Stomach (tissue), 9 donors: ENCODE data around the gene FAM98C. TPM values are rescaled to one million over a fixed set of nuclear protein-coding genes. Genes with fewer than 3 reads are reported as not detected.
A peak's percentile ranks its signal among the peaks of the same experiment; 100 is the strongest.

Experiments
- DNase-seq, 2 donors: peaks; one replicate each; pipeline versions ENCODE4 v3.0.0 to v3.0.0-alpha.2; 2013 to 2019
- H3K27ac ChIP-seq, 5 donors: fragments of 200-600 bp in 4 of 5; sonication (generic) in 4 of 5; one replicate each; pipeline ENCODE4 v1.5.1; 2013 to 2019; ENCODE audit warnings: mild to moderate bottlenecking in 1 of 5, moderate library complexity in 1 of 5
- H3K27me3 ChIP-seq, 3 donors: fragments of 200-600 bp; sonication (generic); one replicate each; pipeline ENCODE4 v1.5.1; 2017 to 2019; ENCODE audit warnings: mixed run types in 1 of 3
- H3K36me3 ChIP-seq, 4 donors: fragments of 200-600 bp; sonication (generic); 1 replicate in 3 of 4; 2 replicates in 1 of 4; pipeline ENCODE4 v1.5.1; 2016 to 2019
- H3K4me1 ChIP-seq, 4 donors: fragments of 200-600 bp; sonication (generic); one replicate each; pipeline ENCODE4 v1.5.1; 2016 to 2019
- H3K4me3 ChIP-seq, 4 donors: fragments of 200-600 bp; sonication (generic) in 3 of 4; one replicate each; pipeline ENCODE4 v1.5.1; 2016 to 2019; ENCODE audit warnings: mild to moderate bottlenecking in 1 of 4
- H3K9me3 ChIP-seq, 4 donors: fragments of 200-600 bp; sonication (generic); one replicate each; pipeline ENCODE4 v1.5.1; 2016 to 2019
- EP300 ChIP-seq: sonication (generic); formaldehyde crosslinking; IDR thresholded peaks from one replicate; pipeline ENCODE4 v1.6.1; 2017; ENCODE audit warnings: antibody characterized with exemption
- POLR2A ChIP-seq, 4 donors: fragments of 450-650 bp; IDR thresholded peaks; one replicate each; pipeline ENCODE4 v1.6.1; 2016; ENCODE audit warnings: antibody characterized with exemption in 4 of 4, control low read depth in 2 of 4, mild to moderate bottlenecking in 1 of 4, moderate library complexity in 1 of 4
- POLR2AphosphoS5 ChIP-seq, 3 donors: sonication (generic); formaldehyde crosslinking; IDR thresholded peaks; one replicate each; pipeline ENCODE4 v1.6.1; 2016; ENCODE audit warnings: antibody characterized with exemption in 3 of 3
- WGBS, 5 donors: extraction: QIAGEN DNeasy Blood & Tissue Kit in 3 of 5; methylation state at CpG; one replicate each; pipeline versions ENCODE4 v1.1.5 to v1.1.7; 2013 to 2018; 5-methylcytosine and 5-hydroxymethylcytosine counted together
- intact Hi-C: fragments of 100-400 bp; cut with DNase I; formaldehyde crosslinking; loops from one replicate; pipeline ENCODE4 v1.15.1; 2023; ENCODE audit warnings: low total_unique reads
- polyA plus RNA-seq, 3 donors: library from polyadenylated mRNA; stranded (reverse); fragments of 200-250 nt; gene quantifications; one replicate each; pipeline ENCODE4 v1.2.3, GENCODE V29; 2013
- total RNA-seq, 5 donors: library from RNA; depleted of rRNA; stranded (reverse); fragments of >200 nt; gene quantifications; one replicate each; pipeline versions ENCODE4 v1.1.0 to v1.2.3, GENCODE V29; 2014 to 2016
- TF ChIP-seq, protein P1 (sequence below), 7 experiments: fragments of 450-650 bp in 4 of 7; fragments of 200-600 bp in 3 of 7; sonication (generic) in 3 of 7; IDR thresholded peaks; one replicate each; pipeline ENCODE4 v1.5.1; 2016 to 2019; ENCODE audit warnings: antibody characterized with exemption in 7 of 7, control low read depth in 2 of 7, mild to moderate bottlenecking in 1 of 7
- donor health status: healthy with polysubstance abuse.
- donor health status: Bipolar disorder and iron deficiency.
- donor health status: healthy.

FAM98C gene
- total and polyA plus RNA-seq, 8 donors, result 4.0 to 222 (median 19.9) TPM

DNA sequence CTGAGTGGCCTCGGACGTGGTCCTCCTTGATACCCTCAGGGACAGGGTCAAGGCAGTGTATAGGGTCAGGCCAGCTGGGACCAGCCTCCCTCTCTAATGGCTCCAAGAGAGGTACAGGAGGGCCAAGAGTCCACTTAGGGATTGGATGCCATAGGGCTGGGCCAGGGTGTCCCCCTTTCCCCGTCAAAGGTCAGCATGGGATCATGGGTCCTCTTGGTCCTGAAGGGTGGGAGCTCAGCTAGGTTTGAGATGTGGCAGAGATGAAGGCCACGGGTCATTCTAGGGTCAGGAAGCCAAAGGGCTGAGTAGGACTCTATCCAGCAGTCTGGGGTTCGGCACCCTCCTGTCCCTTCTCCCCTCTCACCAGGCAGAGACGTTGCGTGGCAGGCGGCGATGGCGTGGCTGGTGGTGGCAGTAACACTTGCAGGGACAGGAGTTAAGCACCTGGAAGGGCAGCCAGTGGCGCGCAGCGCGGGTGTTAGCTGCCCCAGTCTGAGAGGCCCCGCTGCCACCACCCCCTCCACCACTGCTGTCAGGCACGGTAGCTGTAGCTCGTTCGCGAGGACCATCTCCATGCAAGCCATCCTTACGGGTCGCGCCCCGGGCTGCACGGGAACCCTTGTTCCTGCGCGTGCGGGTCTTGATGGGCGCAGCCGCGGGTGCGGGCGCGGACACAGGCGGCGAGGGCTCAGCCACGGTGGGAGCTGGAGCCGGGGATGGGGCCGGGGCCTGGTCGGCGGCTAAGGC is 17.7 kb upstream of the FAM98C start:
- intact Hi-C loops, result loop anchor here (10.0 kb wide), 1 partner anchor 230 kb away; the partner anchor contains the start of genes EIF3K and MAP4K1
- 71 to 82% (median 77%) methylated on average over 30 to 40 of the region's 40 CpGs for WGBS, 5 donors
- H3K4me1 ChIP-seq, result peaks cover 38 to 50% (median 43%) of the 10 kb centered on the region in 4 donors
- no peaks in the 10 kb centered on the region for H3K9me3 ChIP-seq
- TF ChIP-seq POLR2AphosphoS5 (IDR thresholded peaks at IDR 0.05) (no peak), POLR2A (IDR thresholded peaks at IDR 0.05) (no peak), EP300 (no peak)
- TF ChIP-seq, protein P1, sequence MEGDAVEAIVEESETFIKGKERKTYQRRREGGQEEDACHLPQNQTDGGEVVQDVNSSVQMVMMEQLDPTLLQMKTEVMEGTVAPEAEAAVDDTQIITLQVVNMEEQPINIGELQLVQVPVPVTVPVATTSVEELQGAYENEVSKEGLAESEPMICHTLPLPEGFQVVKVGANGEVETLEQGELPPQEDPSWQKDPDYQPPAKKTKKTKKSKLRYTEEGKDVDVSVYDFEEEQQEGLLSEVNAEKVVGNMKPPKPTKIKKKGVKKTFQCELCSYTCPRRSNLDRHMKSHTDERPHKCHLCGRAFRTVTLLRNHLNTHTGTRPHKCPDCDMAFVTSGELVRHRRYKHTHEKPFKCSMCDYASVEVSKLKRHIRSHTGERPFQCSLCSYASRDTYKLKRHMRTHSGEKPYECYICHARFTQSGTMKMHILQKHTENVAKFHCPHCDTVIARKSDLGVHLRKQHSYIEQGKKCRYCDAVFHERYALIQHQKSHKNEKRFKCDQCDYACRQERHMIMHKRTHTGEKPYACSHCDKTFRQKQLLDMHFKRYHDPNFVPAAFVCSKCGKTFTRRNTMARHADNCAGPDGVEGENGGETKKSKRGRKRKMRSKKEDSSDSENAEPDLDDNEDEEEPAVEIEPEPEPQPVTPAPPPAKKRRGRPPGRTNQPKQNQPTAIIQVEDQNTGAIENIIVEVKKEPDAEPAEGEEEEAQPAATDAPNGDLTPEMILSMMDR (IDR thresholded peaks at IDR 0.05), result no peak
- peaks cover 37 to 59% (median 53%) of the 10 kb centered on the region in 4 donors for H3K36me3 ChIP-seq
- H3K4me3 ChIP-seq, result no peak overlapping the region
- H3K27me3 ChIP-seq, result peaks cover 5 to 79% (median 23%) of the 10 kb centered on the region in 3 donors
- DNase-seq, result no peak
- H3K27ac ChIP-seq, result no peak overlapping the region

DNA sequence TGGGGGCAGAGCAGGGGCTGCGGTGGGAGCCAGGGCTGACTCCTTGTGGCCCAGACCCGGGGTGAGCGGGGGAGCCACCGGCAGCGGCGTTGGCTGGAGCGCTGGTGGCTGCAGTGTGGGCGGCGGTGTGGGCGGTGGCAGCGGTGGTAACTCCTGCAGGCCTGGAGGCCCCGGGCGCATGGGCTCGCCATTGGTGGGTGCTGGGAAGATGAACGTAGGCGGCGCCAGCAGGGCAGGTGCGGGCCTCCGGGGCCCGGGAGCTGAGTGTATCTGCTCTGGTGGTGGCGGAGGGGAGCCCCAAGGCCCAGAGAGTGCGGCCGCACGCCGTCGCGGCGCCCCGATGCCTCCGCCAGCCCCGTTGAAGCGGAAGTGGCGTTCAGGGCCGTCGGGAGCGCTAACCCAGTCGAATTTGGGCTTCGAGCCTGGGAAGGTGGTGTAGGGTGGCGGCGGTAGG is 17.1 kb upstream of the FAM98C start:
- H3K27me3 ChIP-seq, result peaks cover 5 to 85% (median 23%) of the 10 kb centered on the region in 3 donors
- DNase-seq, result peak in 1 of 2 donors; percentile 62
- intact Hi-C loops, result loop anchor here (10.0 kb wide), 1 partner anchor 229 kb away; the partner anchor contains the start of genes EIF3K and MAP4K1
- peaks cover 38 to 52% (median 43%) of the 10 kb centered on the region in 4 donors for H3K4me1 ChIP-seq
- no peak overlapping the region for H3K27ac ChIP-seq
- H3K36me3 ChIP-seq, result peaks cover 31 to 53% (median 47%) of the 10 kb centered on the region in 4 donors
- no peak overlapping the region for H3K4me3 ChIP-seq
- H3K9me3 ChIP-seq, result no peaks in the 10 kb centered on the region
- WGBS, 5 donors, result 28 to 69% (median 53%) methylated on average over 21 to 40 of the region's 40 CpGs
- no peak for TF ChIP-seq POLR2A (IDR thresholded peaks at IDR 0.05)

DNA sequence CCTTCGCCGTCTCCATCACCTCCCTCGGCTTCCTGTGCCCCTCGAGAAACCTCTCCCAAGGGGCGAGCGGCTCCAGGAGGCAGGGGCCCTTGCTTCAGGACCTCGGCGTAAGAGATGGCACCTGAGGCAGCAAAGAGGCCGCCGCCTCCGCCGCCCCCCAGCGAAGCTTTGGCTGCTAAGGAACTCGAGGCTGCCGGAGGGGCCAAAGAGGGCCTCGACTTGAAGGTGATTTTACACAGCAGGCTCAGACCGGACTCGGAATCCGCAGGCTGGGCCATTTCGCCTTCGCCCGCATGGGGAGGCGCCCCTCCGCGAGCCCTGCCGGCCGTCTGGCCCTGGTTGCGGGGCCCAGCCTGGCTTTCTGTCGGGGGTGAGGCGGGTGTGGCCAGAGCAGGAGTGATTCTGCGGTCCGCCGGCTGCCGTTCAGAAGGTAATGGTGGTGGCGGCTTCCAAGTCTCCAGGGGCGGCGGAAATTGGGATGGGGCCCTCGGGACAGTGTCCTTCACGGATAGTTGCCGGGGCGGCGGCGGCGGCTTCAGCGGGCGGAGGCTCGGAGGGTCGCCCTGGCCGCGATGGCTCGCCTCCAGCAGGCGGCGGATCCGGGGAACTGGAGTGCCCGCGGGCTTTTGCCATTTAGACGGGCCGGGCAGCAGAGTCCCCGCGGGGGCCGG is 16.5 kb upstream of the FAM98C start:
- intact Hi-C loops, result loop anchor here (10.0 kb wide), 1 partner anchor 228 kb away; the partner anchor contains the start of genes EIF3K and MAP4K1
- peaks cover 25 to 47% (median 41%) of the 10 kb centered on the region in 4 donors for H3K36me3 ChIP-seq
- H3K4me3 ChIP-seq, result peak overlapping the region in 2 of 4 donors; percentile 54 to 57
- WGBS, 5 donors, result 27 to 59% (median 38%) methylated on average over 25 to 61 of the region's 61 CpGs
- no peak overlapping the region for H3K27ac ChIP-seq
- H3K4me1 ChIP-seq, result peaks cover 38 to 52% (median 43%) of the 10 kb centered on the region in 4 donors
- no peaks in the 10 kb centered on the region for H3K9me3 ChIP-seq
- TF ChIP-seq EP300, result no peak
- TF ChIP-seq, protein P1 (IDR thresholded peaks at IDR 0.05), result no peak
- no peak for TF ChIP-seq POLR2A (IDR thresholded peaks at IDR 0.05)
- no peak for TF ChIP-seq POLR2AphosphoS5 (IDR thresholded peaks at IDR 0.05)
- H3K27me3 ChIP-seq, result peaks cover 5 to 87% (median 23%) of the 10 kb centered on the region in 3 donors
- DNase-seq, result peak in 1 of 2 donors; percentile 43

DNA sequence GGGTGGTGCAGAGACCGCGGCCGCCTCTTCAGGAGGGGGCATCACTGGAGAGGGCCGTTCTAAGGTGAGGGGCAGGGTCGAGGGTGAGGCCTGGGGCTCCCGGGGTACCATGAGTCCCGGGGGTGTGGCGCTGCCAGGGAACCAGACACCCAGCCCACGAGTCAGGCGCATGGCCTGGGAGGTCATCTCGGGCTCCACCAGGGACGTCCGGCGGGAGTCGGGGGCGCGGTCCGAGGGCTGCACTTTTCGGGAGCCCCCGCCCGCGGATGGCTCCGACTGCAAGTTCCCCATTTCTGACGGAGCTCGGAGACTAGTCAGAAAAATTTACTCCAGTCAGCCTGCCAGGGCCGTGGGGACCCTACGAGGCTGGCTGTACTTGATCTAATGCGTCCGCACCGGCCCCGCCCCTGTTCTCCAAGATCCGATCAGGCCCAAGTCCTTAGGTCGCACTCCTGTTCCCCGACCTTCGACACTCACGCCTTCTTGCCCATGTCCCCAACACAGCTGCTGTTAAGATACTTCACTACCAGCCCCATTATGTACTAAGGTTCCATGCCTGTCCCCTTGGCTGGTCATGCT is 15.8 kb upstream of the FAM98C start:
- no peaks in the 10 kb centered on the region for H3K9me3 ChIP-seq
- no peak for TF ChIP-seq POLR2A (IDR thresholded peaks at IDR 0.05)
- TF ChIP-seq, protein P1 (IDR thresholded peaks at IDR 0.05), result no peak
- no peak for TF ChIP-seq POLR2AphosphoS5 (IDR thresholded peaks at IDR 0.05)
- no peak for TF ChIP-seq EP300
- intact Hi-C loops, result loop anchor here (10.0 kb wide), 1 partner anchor 228 kb away; the partner anchor contains the start of genes EIF3K and MAP4K1
- H3K27ac ChIP-seq, result peak overlapping the region in 4 of 5 donors; percentile 53 to 80 (median 75)
- H3K36me3 ChIP-seq, result peaks cover 19 to 41% (median 34%) of the 10 kb centered on the region in 4 donors
- 4 to 14% (median 7%) methylated on average over 31 to 36 of the region's 36 CpGs for WGBS, 5 donors
- peak overlapping the region; percentile 47 to 57 (median 54) for H3K4me3 ChIP-seq
- H3K27me3 ChIP-seq, result peaks cover 5 to 86% (median 23%) of the 10 kb centered on the region in 3 donors
- DNase-seq, result no peak
- H3K4me1 ChIP-seq, result peaks cover 38 to 52% (median 43%) of the 10 kb centered on the region in 4 donors
